Kidney epithelial cell (primary cell): ENCODE data around the gene PLCD3. TPM values are rescaled to one million over a fixed set of nuclear protein-coding genes. Genes with fewer than 3 reads are reported as not detected.

Experiments
- DNase-seq: peaks from one replicate; pipeline ENCODE4 v3.0.0-alpha.2; 2010; ENCODE audit warnings: low read depth
- H3K27me3 ChIP-seq: 2 replicates; pipeline ENCODE4 v1.6.0; 2011; ENCODE audit warnings: low read length; ENCODE audit not compliant: control insufficient read depth, insufficient read depth
- H3K36me3 ChIP-seq: 2 replicates; pipeline ENCODE4 v1.5.1; 2011; ENCODE audit warnings: low read length; ENCODE audit not compliant: control insufficient read depth, insufficient read depth
- H3K4me3 ChIP-seq: 2 replicates; pipeline ENCODE4 v1.5.1; 2011; ENCODE audit warnings: low read depth, mild to moderate bottlenecking, control low read depth, low read length
- total RNA-seq: library from RNA; depleted of rRNA; stranded (reverse); fragments of >200 nt; gene quantifications from 2 replicates; pipeline ENCODE4 v1.2.3, GENCODE V29; 2015
- TF ChIP-seq, protein P1 (sequence below): IDR thresholded peaks from 2 replicates; pipeline ENCODE4 v1.5.1; 2011; ENCODE audit warnings: mild to moderate bottlenecking, moderate library complexity, low read length, control low read depth, inconsistent platforms; ENCODE audit not compliant: insufficient read depth, poor library complexity, severe bottlenecking

Gene PLCD3
- total RNA-seq, 1 donor from 2014 or later = 54.5 TPM

DNA sequence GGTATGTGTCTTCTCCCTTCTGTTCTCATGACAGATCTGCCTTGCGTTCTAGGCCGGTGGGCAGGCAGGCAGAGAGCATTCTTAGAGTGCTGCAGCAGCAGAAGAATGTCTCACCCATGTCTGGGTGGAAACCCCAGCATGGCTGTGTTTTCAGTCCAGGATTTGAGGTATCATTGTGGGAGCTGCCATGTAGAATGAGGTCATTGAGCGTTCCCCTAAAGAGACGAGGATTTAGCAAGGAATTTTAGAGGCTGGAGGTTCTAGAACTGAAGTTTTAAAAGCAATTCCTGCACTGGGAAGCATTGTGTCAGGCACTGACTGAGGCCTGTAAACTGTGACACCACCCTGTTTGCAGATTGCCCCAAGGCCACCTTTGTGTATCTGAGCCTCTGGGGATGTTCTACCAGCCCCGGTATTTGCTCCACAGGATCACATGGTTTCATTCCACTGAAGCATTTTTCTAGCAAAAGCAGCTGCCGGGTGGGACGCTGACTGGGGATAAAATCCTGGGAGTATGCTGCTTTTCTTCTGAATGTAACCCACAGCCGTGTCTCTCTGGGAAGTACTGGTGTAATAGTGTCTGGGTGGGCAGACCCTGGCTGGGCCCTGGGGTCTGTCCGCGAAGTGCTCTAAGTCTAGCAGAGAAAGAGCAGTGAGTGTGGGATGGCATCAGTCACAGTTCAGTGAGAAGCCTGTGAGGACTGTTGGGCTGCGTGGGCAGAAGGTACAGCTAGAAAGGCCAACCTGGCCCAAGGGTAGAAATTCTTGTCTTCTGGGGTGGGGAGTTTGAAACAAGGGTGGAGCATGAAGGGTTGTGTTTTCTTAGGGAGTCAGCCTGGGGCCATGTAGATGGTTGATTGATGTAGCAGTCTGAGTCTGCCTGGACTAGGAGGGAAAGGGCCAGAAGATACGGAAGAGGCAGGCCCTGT, 30.2 kb downstream of the PLCD3 start:
- no peaks in the 10 kb centered on the region for H3K27me3 ChIP-seq
- no peak for DNase-seq
- peaks cover 14% of the 10 kb centered on the region for H3K36me3 ChIP-seq
- TF ChIP-seq, protein P1, sequence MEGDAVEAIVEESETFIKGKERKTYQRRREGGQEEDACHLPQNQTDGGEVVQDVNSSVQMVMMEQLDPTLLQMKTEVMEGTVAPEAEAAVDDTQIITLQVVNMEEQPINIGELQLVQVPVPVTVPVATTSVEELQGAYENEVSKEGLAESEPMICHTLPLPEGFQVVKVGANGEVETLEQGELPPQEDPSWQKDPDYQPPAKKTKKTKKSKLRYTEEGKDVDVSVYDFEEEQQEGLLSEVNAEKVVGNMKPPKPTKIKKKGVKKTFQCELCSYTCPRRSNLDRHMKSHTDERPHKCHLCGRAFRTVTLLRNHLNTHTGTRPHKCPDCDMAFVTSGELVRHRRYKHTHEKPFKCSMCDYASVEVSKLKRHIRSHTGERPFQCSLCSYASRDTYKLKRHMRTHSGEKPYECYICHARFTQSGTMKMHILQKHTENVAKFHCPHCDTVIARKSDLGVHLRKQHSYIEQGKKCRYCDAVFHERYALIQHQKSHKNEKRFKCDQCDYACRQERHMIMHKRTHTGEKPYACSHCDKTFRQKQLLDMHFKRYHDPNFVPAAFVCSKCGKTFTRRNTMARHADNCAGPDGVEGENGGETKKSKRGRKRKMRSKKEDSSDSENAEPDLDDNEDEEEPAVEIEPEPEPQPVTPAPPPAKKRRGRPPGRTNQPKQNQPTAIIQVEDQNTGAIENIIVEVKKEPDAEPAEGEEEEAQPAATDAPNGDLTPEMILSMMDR = no peak
- no peak overlapping the region for H3K4me3 ChIP-seq

DNA sequence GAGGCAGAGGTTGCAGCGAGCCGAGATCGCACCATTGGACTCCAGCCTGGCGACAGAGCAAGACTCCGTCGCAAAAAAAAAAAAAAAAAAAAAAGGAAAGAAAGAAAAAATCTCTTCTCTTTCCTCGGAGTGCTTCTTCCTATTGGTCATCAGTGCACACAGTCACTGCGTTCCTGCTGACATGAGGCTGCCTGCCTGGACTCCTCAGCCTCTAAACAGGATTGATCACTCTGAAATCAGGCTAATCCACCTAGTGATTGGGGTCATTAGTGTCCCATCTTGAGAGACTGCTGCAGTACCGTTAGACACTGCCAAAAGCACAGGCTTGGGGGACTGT, 30.8 kb downstream of the PLCD3 start:
- Histone ChIP-seq H3K4me3 (no peak overlapping the region), H3K36me3 (peaks cover 15% of the 10 kb centered on the region), H3K27me3 (no peaks in the 10 kb centered on the region)
- DNase-seq = no peak
- TF ChIP-seq, protein P1 = no peak

DNA sequence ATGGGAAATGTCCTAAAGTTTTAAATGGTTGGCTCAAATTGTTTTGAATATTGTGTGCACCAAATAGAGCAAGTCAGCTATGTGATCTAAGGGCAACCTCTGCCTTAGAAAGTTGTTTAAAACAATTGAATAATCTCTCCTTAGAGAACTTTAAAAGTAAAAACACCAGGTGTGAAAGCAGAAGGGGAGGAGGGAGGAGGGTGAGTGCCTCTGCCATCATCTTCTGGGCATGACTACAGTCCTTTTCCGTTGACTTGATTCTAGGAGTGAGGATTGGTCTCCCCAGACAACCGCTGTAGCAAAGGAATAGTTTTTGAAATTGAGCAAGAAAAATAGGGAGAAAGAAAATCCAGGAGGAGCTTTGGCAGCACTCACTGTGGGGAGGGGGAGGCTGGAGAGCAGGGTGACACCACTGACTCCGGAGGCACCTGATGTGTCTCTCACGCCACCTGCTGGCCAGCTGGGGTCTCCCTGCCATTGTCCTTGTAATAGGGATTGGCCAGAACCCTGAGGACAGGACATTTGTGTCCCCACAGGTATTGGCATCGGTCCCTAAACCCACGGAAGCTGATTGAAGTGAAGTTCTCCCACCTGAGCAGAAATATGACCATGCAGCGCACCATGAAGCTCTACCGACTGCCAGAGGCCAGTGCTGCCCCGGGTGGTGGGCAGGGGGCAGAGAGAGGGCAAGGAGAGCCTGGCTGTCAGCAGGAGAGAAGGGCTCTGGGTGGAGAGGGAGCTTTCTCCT, 33.3 kb downstream of the PLCD3 start:
- no peak for DNase-seq
- Histone ChIP-seq H3K4me3 (no peak overlapping the region), H3K27me3 (no peaks in the 10 kb centered on the region), H3K36me3 (peaks cover 11% of the 10 kb centered on the region)
- TF ChIP-seq, protein P1 = peak; percentile 96

DNA sequence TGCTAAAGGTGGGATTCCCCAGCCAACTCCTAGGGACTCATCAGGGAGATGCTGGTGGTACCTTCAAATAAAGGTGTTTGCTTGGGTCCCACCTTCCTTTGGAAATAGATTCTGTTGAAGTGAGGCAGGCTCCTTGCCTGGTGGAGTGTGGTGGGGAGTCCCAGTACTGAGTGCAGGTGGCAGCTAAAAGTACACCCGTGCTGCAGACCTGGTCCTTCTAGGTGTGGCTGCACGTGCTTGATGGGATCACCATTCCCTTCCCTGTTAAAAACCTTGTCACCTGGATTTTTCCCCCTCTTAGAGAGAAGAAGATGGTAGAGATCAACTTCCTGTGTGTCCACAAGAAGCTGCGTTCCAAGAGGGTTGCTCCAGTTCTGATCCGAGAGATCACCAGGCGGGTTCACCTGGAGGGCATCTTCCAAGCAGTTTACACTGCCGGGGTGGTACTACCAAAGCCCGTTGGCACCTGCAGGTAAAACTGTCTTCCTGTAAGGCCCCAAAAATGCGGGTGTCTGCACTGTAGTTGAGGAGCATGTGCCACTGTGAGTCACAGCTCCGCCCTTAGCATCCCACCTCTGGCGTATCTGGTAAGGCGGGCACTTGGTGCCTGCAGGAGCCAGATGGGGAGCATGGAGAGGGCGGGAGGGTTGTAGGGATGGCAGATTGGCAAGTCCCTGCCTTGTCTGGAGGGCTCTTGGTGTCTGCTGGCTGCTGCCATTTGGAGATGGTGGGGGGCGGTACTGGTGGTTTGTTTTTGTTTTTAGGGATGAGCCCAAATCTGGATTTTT, 34.0 kb downstream of the PLCD3 start:
- no peaks in the 10 kb centered on the region for H3K27me3 ChIP-seq
- peaks cover 6% of the 10 kb centered on the region for H3K36me3 ChIP-seq
- TF ChIP-seq, protein P1 = no peak
- no peak overlapping the region for H3K4me3 ChIP-seq
- no peak for DNase-seq

DNA sequence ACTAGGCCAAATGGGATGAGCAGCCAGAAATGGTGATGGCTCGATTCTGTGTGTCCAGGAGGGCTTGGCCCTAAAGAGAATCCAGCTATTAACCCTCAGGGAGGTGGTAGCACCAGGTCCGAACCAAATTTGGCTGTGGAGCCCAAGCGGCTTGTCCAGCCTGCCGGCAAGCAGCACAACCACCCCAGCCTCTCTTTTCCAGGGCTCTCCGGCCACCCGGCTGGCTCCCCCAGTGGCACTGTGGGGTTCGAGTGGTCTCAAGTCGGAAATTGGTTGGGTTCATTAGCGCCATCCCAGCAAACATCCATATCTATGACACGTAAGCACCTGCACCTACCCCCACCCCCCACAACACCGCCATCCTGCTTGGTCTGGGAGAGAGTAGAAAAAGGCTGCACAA, 35.4 kb downstream of the PLCD3 start:
- H3K36me3 ChIP-seq = peaks cover 5% of the 10 kb centered on the region
- no peak overlapping the region for H3K4me3 ChIP-seq

More for the DNA sequence above, 35.4 kb downstream of the PLCD3 start:
- no peaks in the 10 kb centered on the region for H3K27me3 ChIP-seq
- no peak for DNase-seq
- TF ChIP-seq, protein P1 = no peak
